HG03520 (cell line): ENCODE results near the gene GPC5.
"Not testable (repeated sequence)": the region's sequence is repeated elsewhere in the genome, so short reads cannot be mapped to it uniquely, and the experiment has no call there.

ENCODE experiments used
- ATAC-seq: cut with Tn5 transposase; IDR thresholded peaks from one replicate; pipeline ENCODE4 v1.9.1; 2021; ENCODE audit warnings: mild to moderate bottlenecking, moderate library complexity; ENCODE audit not compliant: unreplicated experiment

The GPC5 gene

GRCh38 chr13:91398413-91399188 lies at the start of gene GPC5:
Gene GPC5 (plus strand): TSS chr13:91398621.
- ATAC-seq: peak; percentile 97

- peak; percentile 47 for ATAC-seq
Observed at GRCh38 chr13:91348906-91349435, 49.5 kb upstream of the GPC5 start.

- ATAC-seq: no peak
Observed at GRCh38 chr13:91349992-91350911, 48.2 kb upstream of the GPC5 start.

GRCh38 chr13:91351123-91351522 lies 47.3 kb upstream of the GPC5 start:
- no peak for ATAC-seq

GRCh38 chr13:91351980-91352379 lies 46.4 kb upstream of the GPC5 start:
- ATAC-seq: no peak

GRCh38 chr13:91352891-91353290 lies 45.5 kb upstream of the GPC5 start:
- not testable (repeated sequence) for ATAC-seq

GRCh38 chr13:91353494-91353893 lies 44.9 kb upstream of the GPC5 start:
- ATAC-seq: no peak

GRCh38 chr13:91355099-91355825 lies 43.2 kb upstream of the GPC5 start:
- no peak for ATAC-seq

- ATAC-seq: no peak
Observed at GRCh38 chr13:91355826-91356710, 42.4 kb upstream of the GPC5 start.

GRCh38 chr13:91356919-91357612 lies 41.4 kb upstream of the GPC5 start:
- ATAC-seq: no peak

GRCh38 chr13:91357613-91358386 lies 40.6 kb upstream of the GPC5 start:
- no peak for ATAC-seq

- ATAC-seq: no peak
Observed at GRCh38 chr13:91358387-91358782, 40.0 kb upstream of the GPC5 start.

- no peak for ATAC-seq
Observed at GRCh38 chr13:91359111-91359510, 39.3 kb upstream of the GPC5 start.

GRCh38 chr13:91359631-91360030 lies 38.8 kb upstream of the GPC5 start:
- ATAC-seq: no peak

GRCh38 chr13:91360246-91360751 lies 38.1 kb upstream of the GPC5 start:
- ATAC-seq: no peak

GRCh38 chr13:91361755-91362271 lies 36.6 kb upstream of the GPC5 start:
- ATAC-seq: no peak

- no peak for ATAC-seq
Observed at GRCh38 chr13:91362908-91363307, 35.5 kb upstream of the GPC5 start.

GRCh38 chr13:91368101-91368500 lies 30.3 kb upstream of the GPC5 start:
- peak; percentile 35 for ATAC-seq
